Tibial nerve (tissue), 4 donors: ENCODE measurements around the gene PIGZ. TPM values are rescaled to one million over a fixed set of nuclear protein-coding genes. Genes with fewer than 3 reads are reported as not detected.

ENCODE experiments used
- DNase-seq, 2 donors: peaks; one replicate each; pipeline ENCODE4 v3.0.0-alpha.2; 2019; ENCODE audit warnings: low spot score in 2 of 2
- H3K27ac ChIP-seq, 4 donors: fragments of 200-600 bp; sonication (generic) in 3 of 4; one replicate each; pipeline ENCODE4 v1.5.1; 2017 to 2019; ENCODE audit warnings: mild to moderate bottlenecking in 1 of 4
- H3K27me3 ChIP-seq, 2 donors: fragments of 200-600 bp; sonication (generic) in 1 of 2; one replicate each; pipeline versions ENCODE4 v1.5.1 to v1.6.0; 2017 to 2019
- H3K36me3 ChIP-seq, 3 donors: fragments of 200-600 bp; sonication (generic); one replicate each; pipeline ENCODE4 v1.5.1; 2018 to 2019
- H3K4me1 ChIP-seq, 4 donors: fragments of 200-600 bp; sonication (generic) in 3 of 4; one replicate each; pipeline ENCODE4 v1.5.1; 2017 to 2019
- H3K4me3 ChIP-seq, 4 donors: fragments of 200-600 bp; sonication (generic) in 3 of 4; one replicate each; pipeline ENCODE4 v1.5.1; 2017 to 2019; ENCODE audit warnings: mild to moderate bottlenecking in 1 of 4, moderate library complexity in 1 of 4
- H3K9me3 ChIP-seq, 4 donors: fragments of 200-600 bp; sonication (generic) in 3 of 4; one replicate each; pipeline ENCODE4 v1.5.1; 2017 to 2019
- EP300 ChIP-seq, 2 donors: sonication (generic); formaldehyde crosslinking; IDR thresholded peaks; one replicate each; pipeline ENCODE4 v1.6.1; 2017; ENCODE audit warnings: antibody characterized with exemption in 2 of 2, mild to moderate bottlenecking in 1 of 2
- POLR2A ChIP-seq, 2 donors: fragments of 450-650 bp; IDR thresholded peaks; one replicate each; pipeline ENCODE4 v1.6.1; 2017; ENCODE audit warnings: antibody characterized with exemption in 2 of 2, mild to moderate bottlenecking in 2 of 2, moderate library complexity in 2 of 2
- WGBS, 2 donors: methylation state at CpG; one replicate each; pipeline ENCODE4 v1.1.5; 2018; 5-methylcytosine and 5-hydroxymethylcytosine counted together
- total RNA-seq, 4 donors: library from RNA; depleted of rRNA; stranded (reverse); fragments of >200 nt; gene quantifications; one replicate each; pipeline ENCODE4 v1.1.0, GENCODE V29; 2016
- TF ChIP-seq, protein P1 (sequence below), 5 experiments: fragments of 200-600 bp in 3 of 5; fragments of 450-650 bp in 2 of 5; sonication (generic) in 3 of 5; IDR thresholded peaks; one replicate each; pipeline ENCODE4 v1.5.1; 2016 to 2019; ENCODE audit warnings: antibody characterized with exemption in 5 of 5, mild to moderate bottlenecking in 3 of 5, moderate library complexity in 2 of 5

PIGZ gene, protein sequence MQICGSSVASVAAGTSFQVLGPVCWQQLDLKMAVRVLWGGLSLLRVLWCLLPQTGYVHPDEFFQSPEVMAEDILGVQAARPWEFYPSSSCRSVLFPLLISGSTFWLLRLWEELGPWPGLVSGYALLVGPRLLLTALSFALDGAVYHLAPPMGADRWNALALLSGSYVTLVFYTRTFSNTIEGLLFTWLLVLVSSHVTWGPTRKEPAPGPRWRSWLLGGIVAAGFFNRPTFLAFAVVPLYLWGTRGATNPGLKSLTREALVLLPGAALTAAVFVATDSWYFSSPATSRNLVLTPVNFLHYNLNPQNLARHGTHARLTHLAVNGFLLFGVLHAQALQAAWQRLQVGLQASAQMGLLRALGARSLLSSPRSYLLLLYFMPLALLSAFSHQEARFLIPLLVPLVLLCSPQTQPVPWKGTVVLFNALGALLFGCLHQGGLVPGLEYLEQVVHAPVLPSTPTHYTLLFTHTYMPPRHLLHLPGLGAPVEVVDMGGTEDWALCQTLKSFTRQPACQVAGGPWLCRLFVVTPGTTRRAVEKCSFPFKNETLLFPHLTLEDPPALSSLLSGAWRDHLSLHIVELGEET
- 10 to 100 TPM; 14.9 to 31.8 (median 25.7) TPM for total RNA-seq

DNA sequence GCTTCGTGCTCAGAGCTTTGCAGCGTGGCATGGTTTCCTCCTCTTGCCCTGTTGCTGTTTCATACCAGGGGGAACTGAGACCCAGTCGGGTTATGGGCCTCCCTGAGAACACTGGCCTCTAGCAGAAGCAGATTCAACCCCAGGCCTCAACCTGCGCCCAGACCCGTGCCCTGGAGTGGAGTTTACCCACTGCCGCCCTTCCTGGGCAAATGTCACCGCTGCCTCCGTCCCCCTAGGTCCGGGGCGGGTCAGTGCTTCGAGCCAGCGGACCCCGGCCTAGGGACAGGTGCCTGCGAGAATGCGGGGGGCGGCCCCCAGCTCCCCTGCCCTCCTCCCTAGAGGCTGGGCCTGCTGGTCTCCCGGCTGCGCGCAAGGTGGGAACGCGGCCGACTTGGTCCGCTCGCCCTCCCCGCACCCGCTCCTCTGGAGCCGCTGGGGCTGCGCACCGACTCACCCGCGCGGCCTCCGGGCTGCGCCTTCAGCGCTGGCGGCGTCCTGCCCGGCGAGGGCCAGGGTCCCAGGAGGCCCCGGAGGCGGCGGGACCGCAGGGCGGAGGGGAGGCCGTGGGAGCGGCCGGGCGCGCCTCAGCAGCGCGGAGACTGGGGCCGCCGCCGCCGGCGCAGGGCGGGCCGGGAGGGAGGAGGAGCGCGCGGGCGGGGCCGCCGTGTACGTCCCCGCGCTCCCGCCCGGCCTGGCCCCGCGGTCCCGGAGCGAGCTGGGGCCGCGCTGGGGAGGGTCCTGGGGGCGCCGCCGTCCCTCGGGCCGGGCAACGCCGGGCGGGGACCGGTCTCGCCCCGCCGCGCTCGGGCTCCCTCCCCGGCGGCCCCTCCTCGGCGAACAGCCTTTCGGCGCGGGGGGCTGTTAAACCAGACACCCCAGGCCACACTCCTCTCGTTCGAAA is at the start of gene PIGZ:
Gene PIGZ, minus strand, starts transcription at position 601 of the 901 bp plus-strand sequence. CDS start 16,802 bp downstream, outside the sequence.
- 6 to 13% methylated on average over 4 to 32 of the region's 98 CpGs for WGBS, 2 donors
- H3K27me3 ChIP-seq = no peaks in the 10 kb centered on the region
- H3K27ac ChIP-seq = peak within 1 kb of the TSS; percentile 62 to 84 (median 66)
- no peaks in the 10 kb centered on the region for H3K9me3 ChIP-seq
- peaks cover 0 to 23% (median 4%) of the 10 kb centered on the region in 4 donors for H3K4me1 ChIP-seq
- peaks cover 0 to 25% (median 0%) of the 10 kb centered on the region in 3 donors for H3K36me3 ChIP-seq
- H3K4me3 ChIP-seq = peak within 1 kb of the TSS; percentile 79 to 93 (median 82)
- DNase-seq = no peak
- TF ChIP-seq, protein P1, sequence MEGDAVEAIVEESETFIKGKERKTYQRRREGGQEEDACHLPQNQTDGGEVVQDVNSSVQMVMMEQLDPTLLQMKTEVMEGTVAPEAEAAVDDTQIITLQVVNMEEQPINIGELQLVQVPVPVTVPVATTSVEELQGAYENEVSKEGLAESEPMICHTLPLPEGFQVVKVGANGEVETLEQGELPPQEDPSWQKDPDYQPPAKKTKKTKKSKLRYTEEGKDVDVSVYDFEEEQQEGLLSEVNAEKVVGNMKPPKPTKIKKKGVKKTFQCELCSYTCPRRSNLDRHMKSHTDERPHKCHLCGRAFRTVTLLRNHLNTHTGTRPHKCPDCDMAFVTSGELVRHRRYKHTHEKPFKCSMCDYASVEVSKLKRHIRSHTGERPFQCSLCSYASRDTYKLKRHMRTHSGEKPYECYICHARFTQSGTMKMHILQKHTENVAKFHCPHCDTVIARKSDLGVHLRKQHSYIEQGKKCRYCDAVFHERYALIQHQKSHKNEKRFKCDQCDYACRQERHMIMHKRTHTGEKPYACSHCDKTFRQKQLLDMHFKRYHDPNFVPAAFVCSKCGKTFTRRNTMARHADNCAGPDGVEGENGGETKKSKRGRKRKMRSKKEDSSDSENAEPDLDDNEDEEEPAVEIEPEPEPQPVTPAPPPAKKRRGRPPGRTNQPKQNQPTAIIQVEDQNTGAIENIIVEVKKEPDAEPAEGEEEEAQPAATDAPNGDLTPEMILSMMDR (IDR thresholded peaks at IDR 0.05) = no peak
- peak in 1 of 2 donors; percentile 43 for TF ChIP-seq POLR2A (IDR thresholded peaks at IDR 0.05)

- H3K27me3 ChIP-seq = peaks cover 0 to 5% of the 10 kb centered on the region in 2 donors
- no peaks in the 10 kb centered on the region for H3K9me3 ChIP-seq
- H3K27ac ChIP-seq = no peak overlapping the region
- H3K4me1 ChIP-seq = no peaks in the 10 kb centered on the region
- TF ChIP-seq EP300 (IDR thresholded peaks at IDR 0.05) (no peak), POLR2A (IDR thresholded peaks at IDR 0.05) (no peak)
- TF ChIP-seq, protein P1 (IDR thresholded peaks at IDR 0.05) = no peak
- no peak for DNase-seq
- WGBS, 2 donors = 91 to 99% methylated on average over 17 to 18 of the region's 18 CpGs
- H3K4me3 ChIP-seq = no peak overlapping the region
- no peaks in the 10 kb centered on the region for H3K36me3 ChIP-seq
These were observed 48.4 kb upstream of the PIGZ start for GRCh38 chr3:197017003-197017402.

GRCh38 chr3:197015790-197016736 is 47.4 kb upstream of the PIGZ start:
- Histone ChIP-seq H3K4me1 (peaks cover 0 to 3% (median 0%) of the 10 kb centered on the region in 4 donors), H3K27me3 (peaks cover 0 to 5% of the 10 kb centered on the region in 2 donors), H3K9me3 (no peaks in the 10 kb centered on the region), H3K27ac (no peak overlapping the region), H3K4me3 (no peak overlapping the region), H3K36me3 (no peaks in the 10 kb centered on the region)
- WGBS, 2 donors = 92 to 93% methylated on average over 21 to 28 of the region's 28 CpGs
- no peak for DNase-seq
- TF ChIP-seq, protein P1 (IDR thresholded peaks at IDR 0.05) = no peak
- no peak for TF ChIP-seq POLR2A (IDR thresholded peaks at IDR 0.05)
- TF ChIP-seq EP300 (IDR thresholded peaks at IDR 0.05) = no peak

DNA sequence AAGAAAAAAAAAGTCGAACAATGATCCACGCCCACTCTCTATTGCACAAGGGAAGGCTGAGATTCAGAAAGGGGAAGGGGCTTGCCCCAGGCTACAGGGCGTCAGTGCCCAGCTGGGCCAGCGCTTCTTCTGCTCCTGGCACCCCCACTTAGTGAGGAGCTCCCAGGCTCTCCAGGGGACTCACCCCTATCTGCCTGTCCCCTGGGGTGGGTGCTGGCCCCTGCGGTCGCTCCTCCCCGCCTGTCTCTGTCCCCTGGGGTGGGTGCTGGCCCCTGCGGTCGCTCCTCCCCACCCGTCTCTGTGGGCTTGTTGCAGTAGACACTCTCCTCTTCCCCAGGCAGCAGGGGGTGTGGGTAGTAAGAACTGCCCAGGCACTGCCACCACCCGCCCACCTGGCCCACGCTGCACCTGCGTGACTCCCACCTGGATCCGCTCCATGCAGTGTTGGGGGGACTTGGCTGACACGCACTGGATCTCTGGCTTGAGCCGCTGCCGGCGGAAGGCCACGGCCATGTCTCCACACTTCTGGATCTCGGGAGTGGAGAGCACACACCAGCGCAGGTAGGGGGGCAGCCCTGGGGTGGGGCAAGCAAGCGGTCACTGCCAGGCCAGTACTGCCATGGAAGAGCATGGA is 46.4 kb upstream of the PIGZ start:
- 92 to 96% methylated on average over 22 of the region's 22 CpGs for WGBS, 2 donors
- Histone ChIP-seq H3K27ac (no peak overlapping the region), H3K4me1 (peaks cover 0 to 5% (median 0%) of the 10 kb centered on the region in 4 donors), H3K9me3 (no peaks in the 10 kb centered on the region), H3K4me3 (no peak overlapping the region), H3K36me3 (no peaks in the 10 kb centered on the region), H3K27me3 (peaks cover 0 to 5% of the 10 kb centered on the region in 2 donors)
- no peak for TF ChIP-seq EP300 (IDR thresholded peaks at IDR 0.05)
- TF ChIP-seq, protein P1 (IDR thresholded peaks at IDR 0.05) = no peak
- TF ChIP-seq POLR2A (IDR thresholded peaks at IDR 0.05) = no peak
- no peak for DNase-seq
